H1 (cell line): Measurements from ENCODE around the gene GRIK4. TPM values are rescaled to one million over a fixed set of nuclear protein-coding genes. Genes with fewer than 3 reads are reported as not detected.

Source experiments
- CHD1 ChIP-seq: IDR thresholded peaks from 2 replicates; pipeline ENCODE4 v1.6.1; 2012; ENCODE audit warnings: low read depth, low read length, improper control_type of control experiment
- CHD7 ChIP-seq: fragments of 300-600 bp; sonication (generic); IDR thresholded peaks from 2 replicates; pipeline ENCODE4 v1.7.1; 2012; ENCODE audit warnings: low read length, moderate library complexity, mild to moderate bottlenecking, inconsistent platforms; ENCODE audit not compliant: insufficient replicate concordance
- E2F6 ChIP-seq: IDR thresholded peaks from 2 replicates; pipeline ENCODE4 v1.6.1; 2012; ENCODE audit warnings: inconsistent platforms
- GTF2F1 ChIP-seq: IDR thresholded peaks from 2 replicates; pipeline ENCODE4 v1.6.1; 2012; ENCODE audit warnings: low read depth, low read length, improper control_type of control experiment, borderline replicate concordance
- NANOG ChIP-seq: IDR thresholded peaks from 2 replicates; pipeline ENCODE4 v1.6.1; 2011; ENCODE audit warnings: low read length, low read depth, mild to moderate bottlenecking, inconsistent platforms; ENCODE audit not compliant: insufficient read depth, poor library complexity, severe bottlenecking
- SIRT6 ChIP-seq: IDR thresholded peaks from one replicate; pipeline ENCODE4 v1.7.1; 2012; ENCODE audit warnings: low read length, inconsistent platforms
- SIX5 ChIP-seq: IDR thresholded peaks from 2 replicates; pipeline ENCODE4 v1.6.1; 2011; ENCODE audit warnings: mild to moderate bottlenecking, low read depth, low read length
- SRF ChIP-seq: IDR thresholded peaks from 2 replicates; pipeline ENCODE4 v1.6.1; 2011; ENCODE audit warnings: mild to moderate bottlenecking, low read depth, low read length, moderate library complexity
- polyA plus RNA-seq, 7 experiments: library from polyadenylated mRNA; depleted of rRNA in 3 of 7; stranded (reverse) in 5 of 7; unstranded in 2 of 7; fragments of >200 nt in 5 of 7; fragments of 200-250 nt in 2 of 7; gene quantifications; 1 replicate in 5 of 7; 2 replicates in 1 of 7; 4 replicates in 1 of 7; pipeline versions ENCODE4 v1.2.1 to v1.2.3, GENCODE V29; 2011 to 2013; ENCODE audit warnings: missing spikeins in 2 of 7, mixed read lengths in 2 of 7
- total RNA-seq: library from RNA; stranded (reverse); fragmentation: NEBNext Ultra II Directional; extraction: Animal tissue kit (Norgen Biotek cat#: 25700); gene quantifications from 2 replicates; pipeline ENCODE4 v1.2.1, GENCODE V29; 2021

The GRIK4 gene
- total and polyA plus RNA-seq, 2 of the 8 experiments (the other 6 are each of a cell fraction or from before 2014, with no cell fraction given): 1.2 to 2.9 TPM

- TF ChIP-seq CHD7 (no peak), NANOG (no peak), CHD1 (no peak), SIX5 (no peak), SIRT6 (no peak), GTF2F1 (no peak), SRF (no peak), E2F6 (no peak)
These were observed 57.2 kb downstream of the GRIK4 start (continued) for GRCh38 chr11:120568572-120569307.
